Medulla oblongata (tissue), 1 donor: ENCODE results near the gene DOK1.
A peak's percentile ranks its signal among the peaks of the same experiment; 100 is the strongest.

ENCODE experiments used
- DNase-seq: peaks from one replicate; pipeline ENCODE4 v3.0.0-alpha.2; 2015; ENCODE audit errors: extremely low spot score

DOK1 gene

GRCh38 chr2:74553892-74554819 is at the start of gene DOK1, which contains the start of gene LOXL3:
Gene DOK1, plus strand, starts transcription at chr2:74554720. Its CDS starts 35 bp downstream, at chr2:74554755.
Gene LOXL3, minus strand, starts transcription at chr2:74553942. Its CDS starts 1,308 bp downstream, at chr2:74552634.
- peak; percentile 83 for DNase-seq

- DNase-seq, result no peak
Measured at GRCh38 chr2:74505448-74506246, 48.9 kb upstream of the DOK1 start.

DNA sequence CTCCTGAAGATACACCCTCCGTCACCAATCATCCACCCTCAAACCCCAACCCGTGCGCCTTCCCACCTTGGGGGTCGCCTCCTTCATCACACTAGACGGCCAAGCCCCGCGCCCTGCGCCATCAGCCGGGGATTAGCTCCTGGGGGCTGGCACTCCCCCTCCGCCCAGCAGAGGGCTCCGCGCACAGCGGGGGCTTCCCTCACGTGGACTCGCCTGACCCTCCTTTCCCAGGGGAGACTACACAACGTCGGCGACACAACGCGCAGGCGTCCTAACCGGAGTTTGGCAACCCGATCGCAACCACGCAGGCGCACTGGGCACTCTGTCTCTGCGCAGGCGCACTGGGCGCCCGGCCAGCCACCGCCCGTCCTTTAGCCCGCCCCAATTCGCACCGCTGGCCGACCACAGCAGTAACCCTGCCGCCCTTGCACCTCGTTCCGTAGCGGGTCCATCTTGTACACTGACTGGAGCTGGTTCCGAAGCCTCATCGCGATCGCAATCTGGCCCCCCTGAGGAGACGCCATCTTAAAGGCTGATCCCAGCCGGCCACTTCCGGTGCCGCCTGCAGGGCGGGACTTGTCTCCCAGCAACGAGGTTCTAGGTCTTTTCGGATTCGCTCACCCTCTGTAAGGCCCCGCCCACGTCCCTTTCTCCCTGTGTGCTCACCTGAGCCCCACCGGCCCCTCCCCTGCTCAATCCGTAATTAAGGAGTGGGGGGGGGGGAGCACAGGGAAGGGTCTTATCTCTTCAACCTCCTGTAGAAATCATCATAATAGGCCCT is 47.2 kb upstream of the DOK1 start, which contains the start of gene PCGF1:
Gene PCGF1 (minus strand): TSS at position 551 of the 781 bp plus-strand sequence. CDS start 27 bp downstream, at position 524.
- peak; percentile 99 for DNase-seq

DNA sequence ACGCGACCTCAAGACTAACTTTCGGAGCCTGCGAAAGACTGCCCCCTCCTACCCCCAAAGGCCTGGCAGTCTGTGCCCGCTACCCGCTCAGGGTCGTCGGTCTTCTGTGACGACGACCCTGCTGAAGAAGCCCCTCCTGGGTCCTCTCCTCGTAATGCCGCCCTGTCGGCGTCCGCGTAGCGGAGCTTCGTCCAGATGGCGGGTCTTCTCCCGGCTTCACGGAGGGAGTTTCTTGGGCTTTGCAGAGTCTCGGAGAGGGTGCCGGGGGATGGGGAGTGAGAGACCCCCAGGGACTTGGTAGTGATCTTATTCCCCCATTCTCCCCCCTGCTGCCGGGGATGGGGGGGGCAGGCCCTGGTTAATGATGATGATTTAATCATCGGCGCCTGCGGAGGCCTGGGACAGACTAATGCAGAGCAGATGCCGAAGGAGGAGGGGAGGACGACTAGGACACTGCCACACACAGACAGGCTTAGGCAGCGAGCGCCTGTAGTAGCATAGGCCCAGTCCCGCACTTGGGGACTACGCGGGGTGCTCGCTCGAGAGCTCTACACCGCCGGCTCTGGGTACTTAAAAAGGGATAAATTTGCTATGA is 46.5 kb upstream of the DOK1 start:
- DNase-seq, result no peak

DNA sequence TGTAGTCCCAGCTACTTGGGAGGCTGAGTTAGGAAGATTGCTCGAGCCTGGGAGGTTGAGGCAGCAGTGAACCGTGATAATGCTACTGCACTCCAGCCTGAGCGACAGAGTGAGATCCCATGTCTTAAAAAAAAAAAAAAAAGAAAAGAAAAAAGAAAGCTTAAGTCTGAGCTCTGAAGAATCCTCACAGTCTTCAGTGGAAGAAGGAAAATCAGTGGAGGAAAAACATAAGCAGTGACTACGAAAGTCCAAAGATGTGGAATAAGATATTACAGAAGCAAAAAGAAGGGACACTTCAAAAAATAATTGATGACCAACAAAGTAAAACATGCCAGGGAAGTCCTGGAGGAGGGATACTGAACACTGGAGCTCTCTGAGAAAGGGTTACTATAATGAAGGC is 44.2 kb upstream of the DOK1 start:
- no peak for DNase-seq

DNA sequence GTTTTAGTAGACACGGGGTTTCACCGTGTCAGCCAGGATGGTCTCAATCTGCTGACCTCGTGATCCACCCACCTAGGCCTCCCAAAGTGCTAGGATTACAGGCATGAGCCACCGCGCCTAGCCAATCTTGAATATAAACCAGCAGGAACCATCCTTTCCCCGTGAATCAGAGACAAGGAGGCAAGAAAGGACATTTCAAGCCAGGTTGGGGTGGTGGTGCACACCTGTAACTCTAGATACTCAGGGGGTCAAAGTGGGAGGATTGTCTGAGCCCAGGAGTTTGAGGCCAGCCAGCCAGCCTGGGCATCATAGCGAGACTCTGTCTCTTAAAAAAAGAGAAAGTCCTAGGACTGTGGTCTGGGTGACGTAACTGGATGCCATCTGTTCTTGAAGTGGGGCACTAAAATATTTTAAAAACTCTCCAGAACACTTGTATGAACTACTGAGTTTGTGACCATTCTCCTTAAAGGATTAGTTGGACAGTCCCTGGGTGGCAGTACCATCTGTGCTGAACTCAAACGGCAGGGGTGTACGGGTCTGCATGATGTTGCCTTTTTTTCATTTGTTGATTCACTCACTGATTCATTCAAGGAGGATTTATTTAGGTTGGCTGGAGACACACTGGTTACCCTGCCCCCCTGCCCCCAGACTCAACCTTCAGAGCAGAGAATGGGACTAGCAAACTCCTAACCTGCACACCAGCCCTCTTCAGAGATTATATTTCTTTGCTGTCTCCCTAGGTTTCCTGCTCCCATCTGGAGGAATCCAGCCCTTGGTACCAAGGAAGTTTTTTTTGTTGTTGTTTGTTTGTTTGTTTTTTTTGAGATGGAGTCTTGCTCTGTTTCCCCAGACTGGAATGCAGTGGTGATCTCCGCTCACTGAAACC is 43.2 kb upstream of the DOK1 start:
- no peak for DNase-seq

DNA sequence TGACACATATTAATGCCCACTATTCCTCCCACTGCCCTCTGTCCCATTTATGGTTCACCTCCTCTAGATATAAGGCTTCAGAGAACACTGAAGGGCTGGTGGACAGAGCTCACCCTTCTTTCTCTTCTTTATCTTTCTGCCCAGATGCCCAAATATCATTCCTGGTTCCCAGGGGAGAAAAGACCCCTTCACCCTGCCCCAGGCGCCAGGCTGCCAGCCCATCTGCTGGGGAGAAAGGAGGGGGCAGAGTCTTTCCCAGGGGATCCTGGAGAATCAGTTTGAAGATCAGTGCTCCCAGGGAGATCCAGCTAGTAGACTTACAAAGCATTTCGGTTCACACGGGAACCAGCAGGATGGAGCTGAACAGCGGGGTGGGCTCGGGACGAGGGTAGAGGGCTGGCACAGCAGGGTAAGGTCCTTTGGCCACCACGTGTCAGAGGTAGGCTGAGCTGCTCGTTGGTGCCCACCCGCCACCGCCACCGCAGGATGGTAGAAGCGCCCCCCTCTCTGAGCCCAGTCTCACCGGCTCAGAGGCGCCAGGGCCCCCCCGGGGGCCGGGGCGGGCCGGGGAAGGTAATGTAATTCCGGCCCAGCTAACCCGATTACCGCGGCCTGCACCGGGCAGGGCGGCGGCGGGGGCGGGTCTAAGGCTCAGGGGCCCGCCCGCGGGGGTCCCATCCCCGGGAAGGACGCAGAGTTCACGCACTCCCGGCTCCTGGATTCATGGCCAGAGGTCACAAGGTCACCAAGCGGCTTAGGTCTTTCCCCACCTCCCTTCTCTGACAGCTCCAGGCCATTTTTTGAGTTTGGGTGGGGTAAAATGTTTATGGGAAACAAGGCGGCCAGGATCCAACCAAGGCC is 41.5 kb upstream of the DOK1 start:
- no peak for DNase-seq

- no peak for DNase-seq
Measured at GRCh38 chr2:74513605-74514367, 40.7 kb upstream of the DOK1 start.

DNA sequence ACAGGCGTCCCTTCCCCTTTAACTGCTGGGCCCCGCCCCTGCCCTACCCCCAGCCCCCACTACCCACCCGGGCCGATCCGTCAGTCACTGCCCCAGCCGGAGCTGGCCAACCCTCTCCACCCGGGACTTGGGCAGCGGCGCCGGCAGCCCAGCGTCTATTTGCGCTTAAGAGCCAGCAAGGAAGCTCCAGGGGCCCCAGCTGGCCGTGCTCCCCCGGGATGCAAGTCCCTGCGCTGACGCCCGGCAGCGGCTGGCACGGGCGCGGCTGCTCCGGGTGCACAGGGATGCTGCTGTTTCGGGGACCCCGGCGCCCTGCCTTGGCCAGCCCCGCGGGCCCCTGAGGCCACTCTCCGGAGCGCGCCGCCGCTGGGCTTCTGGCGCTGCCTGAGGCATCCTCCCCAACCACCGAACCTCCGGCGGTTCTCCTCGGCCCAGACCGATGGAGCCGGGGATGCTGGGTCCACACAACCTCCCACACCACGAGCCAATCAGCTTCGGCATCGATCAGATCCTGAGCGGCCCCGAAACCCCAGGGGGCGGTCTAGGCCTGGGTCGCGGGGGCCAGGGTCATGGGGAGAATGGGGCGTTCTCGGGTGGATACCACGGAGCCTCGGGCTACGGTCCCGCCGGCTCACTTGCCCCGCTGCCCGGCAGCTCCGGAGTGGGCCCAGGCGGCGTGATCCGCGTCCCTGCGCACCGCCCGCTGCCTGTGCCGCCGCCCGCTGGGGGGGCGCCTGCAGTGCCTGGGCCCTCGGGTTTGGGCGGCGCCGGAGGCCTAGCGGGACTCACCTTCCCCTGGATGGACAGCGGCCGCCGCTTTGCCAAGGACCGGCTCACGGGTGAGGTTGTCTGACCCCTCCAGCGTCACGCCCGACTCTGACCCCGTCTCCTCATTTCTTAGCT is 39.9 kb upstream of the DOK1 start, which contains the start of gene TLX2:
Gene TLX2 (plus strand): TSS at position 83 of the 903 bp plus-strand sequence. CDS start 357 bp downstream, at position 440.
- DNase-seq, result no peak

- DNase-seq, result no peak
Measured at GRCh38 chr2:74515271-74515980, 39.1 kb upstream of the DOK1 start.

DNA sequence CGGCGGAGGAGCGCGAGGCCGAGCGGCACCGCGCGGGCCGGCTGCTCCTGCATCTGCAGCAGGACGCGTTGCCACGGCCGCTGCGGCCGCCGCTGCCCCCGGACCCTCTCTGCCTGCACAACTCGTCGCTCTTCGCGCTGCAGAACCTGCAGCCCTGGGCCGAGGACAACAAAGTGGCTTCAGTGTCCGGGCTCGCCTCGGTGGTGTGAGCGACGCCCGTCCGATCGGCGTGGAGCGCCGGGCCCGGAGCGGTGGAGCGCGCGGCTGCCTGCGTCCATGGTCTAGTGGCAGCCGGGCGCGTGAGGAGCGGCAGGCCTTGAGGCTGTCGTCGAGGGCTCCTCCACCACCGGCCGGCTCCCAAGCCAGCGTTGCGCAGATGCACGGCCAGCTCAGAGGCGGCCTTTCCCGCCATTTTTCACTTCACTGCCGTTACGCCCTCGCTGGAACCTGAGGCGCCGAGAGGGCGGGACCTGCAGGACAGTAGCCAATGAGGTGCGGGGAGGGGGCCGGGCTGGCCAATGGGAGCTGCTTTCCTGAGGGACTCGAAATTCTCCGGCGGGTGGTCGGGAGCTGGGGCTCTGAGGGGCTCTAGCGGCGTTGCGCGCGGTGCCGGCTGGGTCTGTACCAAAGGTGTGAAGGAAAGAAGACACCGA is 38.4 kb upstream of the DOK1 start:
- DNase-seq, result peak; percentile 37

GRCh38 chr2:74516650-74517049 is 37.9 kb upstream of the DOK1 start:
- DNase-seq, result no peak

- DNase-seq, result no peak
Measured at GRCh38 chr2:74522516-74522915, 32.0 kb upstream of the DOK1 start.

DNA sequence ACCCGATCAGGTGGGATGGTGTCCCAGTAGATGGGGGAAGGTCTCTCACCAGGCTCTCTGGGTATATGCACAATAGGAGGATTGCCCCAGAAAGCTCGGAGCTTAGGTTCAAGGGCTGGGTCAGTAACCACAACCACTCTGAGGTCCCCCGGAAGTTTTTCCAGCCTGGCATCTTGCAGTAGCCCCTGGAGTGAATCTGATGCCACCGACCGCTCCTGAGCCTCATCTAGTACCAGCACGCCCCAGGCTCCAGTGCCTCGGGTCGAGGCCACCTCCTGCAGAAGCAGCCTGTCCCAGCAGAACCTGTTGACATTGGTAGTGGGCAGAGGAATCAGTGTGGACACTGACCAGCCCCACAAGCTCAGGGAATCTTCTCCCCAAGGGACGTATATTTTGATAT is 30.5 kb upstream of the DOK1 start:
- no peak for DNase-seq

DNA sequence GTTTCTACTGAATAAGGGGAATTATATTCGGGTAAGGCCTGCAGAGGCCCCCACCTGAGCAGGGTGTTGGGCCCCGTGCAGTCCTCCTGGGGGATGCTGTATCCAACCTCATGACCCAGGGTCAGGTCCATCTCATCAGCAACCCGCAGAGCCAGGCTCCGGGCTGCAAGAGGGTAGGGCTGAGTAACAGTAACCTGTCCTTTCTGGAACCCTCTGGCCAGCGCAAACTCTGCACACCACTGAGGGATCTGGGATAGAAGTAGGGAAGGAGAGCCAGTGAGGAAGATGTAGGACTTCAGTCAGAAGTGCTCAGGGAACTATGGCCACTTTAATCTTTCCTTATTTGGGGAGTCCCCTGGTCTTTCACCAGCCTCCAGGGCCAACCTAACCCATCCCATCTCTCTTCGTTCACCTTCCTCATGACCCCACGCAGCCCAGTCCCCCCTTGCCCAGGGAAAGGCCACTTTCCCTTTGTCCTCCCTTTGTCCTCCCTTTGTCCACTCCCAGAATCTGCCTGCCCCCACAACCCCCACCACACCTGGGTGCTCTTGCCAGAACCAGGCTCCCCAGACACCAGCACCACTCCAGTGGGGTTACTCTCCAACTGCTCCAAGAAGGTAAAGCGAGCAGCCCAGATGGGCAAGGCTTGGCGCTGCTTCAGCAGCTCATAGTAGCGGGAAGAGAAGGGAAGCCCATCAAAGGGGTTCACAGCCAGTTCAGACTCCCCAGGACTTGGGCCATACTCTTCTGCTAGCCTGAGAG is 29.4 kb upstream of the DOK1 start:
- no peak for DNase-seq
